Measurements from ENCODE around the gene MSANTD1.

The MSANTD1 gene

GRCh38 chr4:3250438-3250955 is 1.5 kb downstream of the MSANTD1 start:
- DNase-seq: no peak

DNA sequence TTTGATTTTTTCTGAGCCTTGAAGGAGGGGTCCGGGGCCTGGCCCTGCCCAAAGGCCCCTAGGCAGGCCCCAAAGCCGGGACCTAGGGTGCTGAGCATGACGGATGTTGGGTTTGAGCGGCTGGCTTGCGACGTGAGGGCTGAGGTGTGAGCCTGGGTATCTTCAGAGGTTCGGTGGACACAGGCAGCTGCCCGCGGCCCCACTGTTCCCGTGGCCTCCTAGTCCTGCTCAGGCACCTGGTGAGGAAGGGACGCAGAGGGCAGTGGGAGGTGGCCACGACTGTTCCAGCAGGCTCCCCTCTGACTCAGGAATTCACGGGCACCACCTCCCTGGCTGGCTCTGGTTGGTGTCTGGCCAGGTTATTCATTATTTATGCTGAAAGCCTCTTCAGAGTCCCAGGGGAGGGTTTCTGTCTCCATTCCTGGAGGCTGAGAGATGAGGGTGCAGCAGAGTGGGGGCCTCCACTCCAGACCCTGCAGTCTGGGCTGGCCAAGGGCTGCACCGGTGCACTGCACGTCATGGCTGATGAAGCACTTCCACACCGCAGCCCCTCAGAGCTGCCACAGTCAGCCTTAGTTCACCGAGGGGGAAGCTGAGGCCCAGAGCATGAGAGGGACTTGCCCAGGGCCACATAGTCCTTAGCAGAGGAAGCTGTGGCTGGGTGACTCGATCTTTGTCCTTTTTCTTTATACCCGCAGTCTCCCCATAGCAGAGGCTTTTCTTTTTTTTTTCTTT is 2.2 kb downstream of the MSANTD1 start:
- no peak for DNase-seq

DNA sequence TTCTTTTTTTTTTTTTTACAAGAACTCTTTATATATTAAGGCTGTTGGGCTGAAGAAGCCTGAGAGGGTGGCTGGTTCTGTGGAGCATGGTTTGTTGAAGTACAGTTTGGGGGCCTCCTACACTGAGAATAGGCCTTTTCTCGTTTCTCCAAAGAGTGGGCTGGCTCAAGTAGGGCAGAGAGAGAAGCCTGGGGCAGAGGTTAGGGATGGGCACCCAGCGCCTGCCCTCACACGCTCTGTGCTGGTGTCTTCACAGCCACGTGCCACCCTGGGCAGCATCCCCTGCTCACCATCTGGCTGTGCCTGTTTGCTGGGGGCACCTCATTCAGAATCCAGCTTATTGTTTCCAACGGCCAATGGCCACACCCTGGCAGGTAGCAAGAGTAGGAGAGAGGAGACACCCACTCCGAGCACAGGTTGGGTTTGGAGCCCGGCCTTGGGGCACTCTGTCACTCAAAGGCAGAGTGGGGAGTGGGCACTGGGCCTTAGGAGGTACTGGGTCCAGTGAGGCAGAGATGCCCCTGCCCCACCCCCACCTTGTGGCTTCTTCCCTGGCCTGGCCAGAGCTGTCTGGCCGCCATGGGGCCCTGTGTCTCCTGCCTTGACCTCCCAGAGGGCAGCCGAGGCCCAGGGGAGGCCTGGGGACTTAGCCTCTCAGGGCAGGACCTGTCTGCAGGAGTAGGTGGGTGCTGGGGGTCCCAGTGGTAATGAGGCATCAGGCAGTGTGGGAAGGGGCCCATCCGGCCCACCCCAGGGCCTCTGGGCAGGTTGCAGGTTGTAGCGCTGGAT is 2.9 kb downstream of the MSANTD1 start:
- DNase-seq: no peak

DNA sequence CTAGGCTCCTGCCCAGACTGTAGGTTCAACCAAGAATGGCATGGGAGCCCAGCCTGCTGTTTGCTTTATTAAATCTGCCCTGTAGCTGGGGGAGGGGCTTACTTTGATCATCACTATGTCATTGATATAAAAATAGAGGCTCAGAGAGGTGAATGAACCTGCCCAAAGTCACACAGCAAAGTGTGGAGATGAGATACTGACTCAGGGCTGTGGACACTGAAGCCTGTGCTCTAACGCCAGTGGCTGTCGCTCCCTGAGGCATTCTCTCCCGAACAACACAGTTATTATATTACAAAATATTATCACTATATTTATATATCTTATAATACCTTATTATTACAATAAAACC is 3.5 kb downstream of the MSANTD1 start:
- DNase-seq: no peak

DNA sequence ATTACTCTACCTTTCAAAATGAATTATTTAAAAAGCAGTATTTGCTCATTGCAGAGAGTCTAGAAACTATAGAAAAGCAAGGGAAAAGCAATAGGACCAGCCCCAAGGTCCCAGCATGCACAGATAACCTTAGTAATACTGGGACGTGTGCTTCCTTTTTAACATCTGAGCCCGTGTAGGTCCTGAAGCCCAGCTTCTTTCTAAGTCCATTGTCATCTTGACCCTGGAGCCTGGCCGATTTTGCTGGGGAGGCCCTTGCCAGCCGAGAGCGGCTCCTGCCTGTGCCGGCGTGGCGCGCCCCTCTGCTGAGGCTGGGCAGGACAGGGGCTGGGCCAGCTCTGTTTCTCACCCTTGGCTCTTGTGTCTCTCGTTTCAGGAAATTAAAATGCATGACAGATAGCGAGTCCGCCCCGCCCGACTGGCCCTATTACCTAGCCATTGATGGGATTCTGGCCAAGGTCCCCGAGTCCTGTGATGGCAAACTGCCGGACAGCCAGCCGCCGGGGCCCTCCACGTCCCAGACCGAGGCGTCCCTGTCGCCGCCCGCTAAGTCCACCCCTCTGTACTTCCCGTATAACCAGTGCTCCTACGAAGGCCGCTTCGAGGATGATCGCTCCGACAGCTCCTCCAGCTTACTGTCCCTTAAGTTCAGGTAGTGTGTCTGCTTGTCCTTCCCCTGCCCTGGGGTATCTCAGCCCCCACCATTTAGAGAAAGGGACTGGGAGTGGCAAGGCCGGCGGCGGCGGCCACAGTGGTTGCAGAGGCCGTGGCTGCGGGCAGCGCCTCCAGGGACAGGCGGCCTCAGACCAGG is 4.1 kb downstream of the MSANTD1 start:
- no peak for DNase-seq

DNA sequence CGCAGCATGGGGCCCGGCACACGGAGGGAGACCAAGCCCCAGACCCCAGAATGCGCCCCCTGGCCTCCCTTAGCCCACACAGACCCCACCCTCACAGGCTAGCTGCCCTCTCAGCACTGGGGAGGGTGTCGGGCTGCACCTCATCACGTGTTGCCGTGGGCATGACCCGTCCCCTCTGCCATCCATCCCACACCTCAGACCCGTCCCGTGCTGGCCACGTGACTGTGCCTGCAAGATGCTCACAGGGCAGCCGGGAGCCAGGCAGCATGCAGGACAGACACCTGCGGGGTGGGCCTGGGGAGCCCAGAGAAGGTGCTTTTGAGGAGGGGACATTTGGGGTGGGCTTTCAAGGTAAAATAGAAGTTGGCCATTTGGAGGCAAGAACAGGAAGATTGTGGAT is 4.8 kb downstream of the MSANTD1 start:
- DNase-seq: no peak

GRCh38 chr4:3254302-3255131 is 5.6 kb downstream of the MSANTD1 start:
- no peak for DNase-seq

- DNase-seq: no peak
These were observed 6.7 kb downstream of the MSANTD1 start for GRCh38 chr4:3255611-3256186.

GRCh38 chr4:3256230-3257102 is 7.5 kb downstream of the MSANTD1 start:
- DNase-seq: no peak

DNA sequence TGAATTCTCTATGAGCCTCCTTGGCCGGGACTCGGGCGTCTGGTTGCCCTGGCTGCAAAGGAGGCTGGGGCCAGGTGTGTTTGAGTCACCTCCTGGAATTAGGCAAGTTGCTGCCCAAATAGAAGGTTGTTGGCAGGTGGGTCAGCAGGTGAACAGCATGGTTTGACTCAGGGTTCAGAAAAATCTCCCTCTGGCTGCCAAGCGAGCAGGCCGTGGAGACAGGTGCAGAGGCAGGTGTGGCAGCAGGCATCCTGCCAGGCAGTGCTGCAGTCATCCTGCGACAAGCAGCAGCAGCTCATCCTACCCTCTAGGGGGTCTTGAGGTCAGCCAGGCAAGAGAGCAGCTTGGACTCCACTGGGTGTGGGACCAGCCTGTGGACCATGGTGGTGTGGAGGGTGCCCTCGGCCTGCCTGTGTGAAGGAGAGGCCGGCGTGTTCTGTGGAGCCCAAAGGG is 8.2 kb downstream of the MSANTD1 start:
- DNase-seq: peak; percentile 67

GRCh38 chr4:3257556-3258482 is 8.9 kb downstream of the MSANTD1 start:
- no peak for DNase-seq

DNA sequence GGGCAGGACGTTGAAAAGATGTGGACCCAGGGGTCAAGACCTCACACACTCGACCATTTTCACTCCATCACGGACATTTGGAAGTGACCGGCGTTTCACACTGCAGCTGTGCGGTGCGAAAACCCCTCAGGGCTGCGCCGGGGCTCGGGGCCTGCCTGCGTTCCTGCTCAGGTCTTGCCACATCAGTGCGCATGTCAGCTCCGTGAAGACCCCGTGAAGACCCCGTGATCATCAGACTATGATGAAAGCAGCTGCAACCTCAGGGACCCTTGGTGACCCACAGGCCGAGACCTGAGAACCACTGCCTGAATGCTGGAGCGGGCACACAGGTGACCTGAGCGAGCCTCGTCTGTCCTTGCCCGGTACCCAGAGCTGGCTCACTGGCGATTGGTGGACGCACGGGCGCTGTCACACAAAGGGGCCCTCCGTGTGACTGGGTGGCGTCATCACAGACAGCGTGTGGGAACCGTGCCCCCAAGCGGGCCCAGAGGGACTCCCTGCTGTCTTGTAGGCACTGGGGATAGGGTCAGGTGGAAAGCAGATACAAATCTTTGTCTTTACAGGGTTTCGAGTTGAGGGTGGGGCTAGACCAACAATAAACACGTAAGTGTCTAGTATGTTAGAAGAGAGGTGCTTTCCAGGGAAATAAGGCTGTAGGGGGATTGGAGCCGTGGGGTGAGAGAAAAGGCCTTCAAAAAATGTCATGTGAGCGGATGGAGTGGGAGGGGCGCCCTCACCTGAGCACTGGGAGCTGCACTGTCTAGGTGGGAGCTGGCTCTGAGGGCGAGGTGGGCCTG is 12.7 kb downstream of the MSANTD1 start:
- DNase-seq: no peak

- no peak for DNase-seq
These were observed 13.5 kb downstream of the MSANTD1 start for GRCh38 chr4:3262208-3263052.

- no peak for DNase-seq
These were observed 14.3 kb downstream of the MSANTD1 start for GRCh38 chr4:3263053-3263875.

GRCh38 chr4:3263876-3264193 is 14.9 kb downstream of the MSANTD1 start:
- no peak for DNase-seq

DNA sequence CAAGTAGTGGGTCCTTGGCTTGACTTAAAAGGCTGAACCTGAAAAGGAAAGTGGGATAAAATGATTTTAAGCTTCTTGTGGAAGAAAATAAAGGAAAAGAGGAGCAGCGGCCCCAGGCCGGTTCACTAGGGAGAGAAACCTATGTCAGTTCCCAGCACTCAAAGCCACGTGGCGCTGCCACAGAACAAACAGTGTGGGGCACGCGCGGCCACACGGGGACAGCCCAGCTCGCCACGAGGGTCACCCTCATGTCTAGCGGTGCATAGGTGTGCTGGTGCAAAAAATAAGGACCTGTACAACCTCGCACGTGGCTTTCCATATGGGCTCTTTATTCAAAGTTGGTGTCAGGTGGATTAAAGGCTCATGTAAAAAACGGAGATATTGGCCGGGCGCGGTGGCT is 17.1 kb downstream of the MSANTD1 start:
- DNase-seq: no peak

All from NCI-H345 (cell line).